Superior temporal gyrus (tissue), 1 donor: ENCODE measurements around the gene GRHL3.

ENCODE experiments used
- DNase-seq: peaks from one replicate; pipeline ENCODE4 v3.0.0-alpha.2; 2016; ENCODE audit errors: extremely low spot score

Gene GRHL3

DNA sequence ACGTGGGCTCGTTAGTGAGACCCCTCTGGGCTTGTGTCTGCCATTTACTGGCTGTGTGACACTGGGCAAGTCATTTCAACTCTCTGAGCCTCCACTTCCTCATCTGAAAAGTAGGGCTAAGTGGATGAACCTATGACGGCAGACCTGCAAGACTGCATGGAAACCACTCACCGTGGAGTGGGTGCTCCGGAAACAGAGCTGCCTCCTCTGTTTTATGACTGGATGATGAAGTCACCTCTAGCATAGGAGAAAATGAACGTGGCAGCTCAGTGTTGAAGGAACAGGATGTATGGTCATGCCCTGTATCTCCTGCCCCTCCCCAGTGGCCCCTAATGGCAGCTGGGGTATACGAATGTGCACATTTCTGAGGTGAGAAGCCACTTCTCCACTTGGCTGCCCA lies 53.9 kb downstream of the GRHL3 start:
- no peak for DNase-seq

DNA sequence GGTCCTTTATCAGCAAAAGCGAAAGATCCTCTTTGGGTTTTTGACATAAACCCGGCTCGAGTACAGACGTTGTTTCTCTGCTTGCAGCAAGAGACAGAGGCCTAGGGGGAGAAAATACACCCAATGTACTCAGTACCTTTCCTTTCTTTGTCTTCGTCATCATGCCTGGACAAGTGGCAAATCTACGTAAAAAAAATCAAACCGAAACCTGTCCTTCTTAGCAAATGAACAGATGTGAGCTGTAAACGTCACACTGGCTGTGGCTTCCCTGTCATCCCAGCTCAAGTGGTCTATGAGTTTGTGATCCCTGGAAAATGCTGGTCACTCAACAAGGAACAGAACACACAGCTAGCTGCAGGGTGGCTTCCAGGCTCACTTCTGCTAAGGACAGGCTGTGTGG lies 54.6 kb downstream of the GRHL3 start:
- DNase-seq, result no peak

DNA sequence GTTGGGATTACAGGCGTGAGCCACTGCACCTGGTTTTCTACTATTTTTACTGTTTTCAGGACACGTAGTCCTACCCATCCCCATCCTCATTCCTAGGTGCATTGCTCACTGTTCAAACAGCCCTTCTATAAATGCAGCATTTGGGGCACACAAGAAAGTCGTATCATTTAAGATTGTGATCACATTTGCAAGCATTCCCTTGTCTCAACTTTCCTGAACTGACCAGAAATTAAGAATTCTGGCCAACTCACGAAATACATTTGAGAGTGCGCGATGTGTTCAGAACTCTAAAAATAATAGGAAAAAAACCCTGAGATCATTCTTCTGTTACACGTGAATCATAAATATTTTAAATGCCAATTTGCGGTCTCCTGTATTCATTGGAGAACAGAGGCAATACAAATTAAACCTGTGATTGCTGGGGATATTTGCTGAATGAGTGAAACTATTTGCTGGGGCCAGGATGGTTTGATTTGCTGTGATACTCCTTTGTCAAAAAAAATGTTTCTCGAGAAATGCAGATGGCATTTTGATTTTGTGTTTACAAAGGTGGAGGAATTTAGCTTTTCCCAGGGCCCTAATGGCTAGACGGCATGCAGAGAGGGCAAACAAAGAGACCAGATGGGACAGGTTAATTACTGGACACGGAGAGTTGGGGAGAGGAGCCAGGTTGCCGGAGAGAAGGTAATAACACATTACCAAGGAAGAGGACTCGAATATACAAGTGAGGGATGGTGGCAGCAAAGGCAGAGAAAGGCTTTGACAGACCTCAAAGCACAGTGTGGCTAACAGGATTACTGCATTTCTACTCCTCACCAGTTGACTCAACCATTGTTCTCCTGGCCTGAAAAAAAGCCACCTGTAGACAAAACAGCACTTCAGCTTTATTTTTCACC lies 56.0 kb downstream of the GRHL3 start:
- no peak for DNase-seq

DNA sequence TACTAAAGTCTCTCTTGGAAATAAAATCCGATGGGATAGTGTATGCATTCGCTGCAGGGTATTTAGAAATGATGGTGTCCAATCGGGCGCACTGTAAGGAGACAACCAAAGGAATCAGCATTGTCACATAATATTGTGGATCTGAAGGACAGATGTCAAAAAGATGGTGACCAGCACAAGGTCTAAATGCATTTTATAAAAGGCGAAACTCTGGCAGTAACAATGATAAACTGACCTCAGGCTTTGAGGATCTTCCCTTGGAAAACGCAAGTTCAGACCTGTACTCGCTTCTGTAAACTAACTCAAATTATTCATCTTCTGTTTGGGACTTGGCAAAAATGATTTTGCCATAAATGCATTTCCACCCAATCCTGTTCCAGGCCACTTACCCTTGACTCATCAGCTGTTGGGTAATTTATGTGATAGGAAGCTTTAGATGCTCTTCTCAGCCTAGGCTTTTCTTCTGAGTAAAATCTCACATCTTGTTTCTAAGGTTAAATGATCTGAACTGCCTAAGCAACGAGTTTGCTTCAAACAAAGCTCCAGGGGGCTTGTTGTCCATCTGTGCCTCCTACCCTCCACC lies 60.7 kb downstream of the GRHL3 start:
- no peak for DNase-seq

DNA sequence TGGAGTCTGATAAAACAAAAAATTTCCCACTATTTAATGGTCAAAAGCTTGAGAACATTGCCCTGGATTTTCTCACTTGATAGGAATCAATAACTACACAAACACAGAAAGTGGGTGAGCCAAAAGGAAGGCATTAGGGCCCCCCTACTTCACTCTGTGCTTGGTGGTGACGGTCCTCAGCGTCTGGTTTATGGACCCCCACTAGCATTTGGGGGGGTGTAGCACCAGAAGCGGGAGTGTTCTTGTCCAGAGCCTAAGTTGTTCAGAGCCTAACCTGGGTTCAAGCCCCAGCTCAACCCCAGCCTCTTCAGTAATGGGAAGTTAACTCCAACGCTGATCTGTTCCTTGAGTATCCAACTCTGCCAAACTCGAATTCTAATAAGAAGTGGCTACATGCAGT lies 61.4 kb downstream of the GRHL3 start:
- no peak for DNase-seq

DNA sequence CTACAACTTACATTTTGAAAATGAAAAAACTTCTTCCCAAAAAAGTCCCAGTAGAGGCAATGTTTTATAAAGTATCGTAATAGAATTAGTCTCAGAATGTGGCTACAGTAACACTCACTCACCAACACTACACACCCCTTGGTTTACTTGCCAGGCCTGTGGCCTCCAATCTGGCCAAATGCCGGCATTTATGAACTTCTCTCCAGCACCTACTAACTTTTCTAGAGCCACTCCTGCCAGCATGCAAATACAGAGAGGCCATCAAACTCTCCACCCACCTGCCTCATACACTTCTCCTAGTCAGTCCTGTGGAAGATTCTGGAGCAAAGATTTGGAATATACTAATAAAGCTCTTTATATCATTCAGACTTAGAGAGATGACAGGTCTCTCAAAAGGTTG lies 62.1 kb downstream of the GRHL3 start:
- DNase-seq, result no peak

DNA sequence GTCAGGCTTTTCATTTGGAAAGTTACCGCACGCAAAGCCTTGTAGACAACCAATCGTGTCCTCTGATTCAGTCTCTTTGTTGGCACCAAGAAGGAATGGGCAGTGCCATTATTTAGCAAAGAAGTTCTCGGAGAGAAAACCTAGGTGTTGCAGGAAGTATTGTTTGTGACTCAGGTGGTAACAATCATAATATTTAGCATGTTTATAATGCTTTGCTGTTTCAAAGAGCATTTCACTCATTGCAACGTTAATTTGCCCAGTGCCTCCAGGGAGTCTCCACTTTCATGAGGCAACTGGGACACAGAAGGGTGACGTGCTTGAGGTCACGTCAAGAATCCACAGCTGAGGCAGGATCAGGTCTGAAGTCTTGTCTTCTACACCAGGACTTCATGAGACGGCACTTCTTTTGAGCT lies 63.0 kb downstream of the GRHL3 start:
- DNase-seq, result no peak

DNA sequence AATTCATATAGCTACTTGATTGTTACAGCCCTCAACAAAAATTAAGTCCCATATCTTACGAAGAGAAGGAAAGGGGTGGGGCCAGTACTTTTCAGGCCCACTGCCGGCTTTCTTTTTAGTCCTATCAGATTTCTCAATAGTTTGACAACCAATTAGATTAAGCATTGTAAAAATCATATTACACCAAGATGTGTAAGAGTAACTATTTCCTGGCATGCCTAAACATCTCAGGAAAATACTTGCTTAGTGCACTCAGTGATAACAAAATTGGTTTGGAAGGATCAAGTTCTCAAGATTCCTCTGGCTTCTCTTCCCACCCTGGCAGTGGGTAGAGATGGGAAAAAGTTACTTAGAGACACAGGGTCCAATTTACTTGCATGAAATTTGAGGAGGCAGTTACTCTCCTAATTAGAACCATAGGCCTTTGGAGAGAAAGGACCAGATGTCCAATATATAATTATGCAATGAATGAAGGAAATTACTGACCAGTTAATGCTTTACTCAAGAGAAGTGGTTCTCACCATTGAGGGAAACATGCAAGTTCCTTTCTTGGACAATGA lies 64.3 kb downstream of the GRHL3 start:
- no peak for DNase-seq

DNA sequence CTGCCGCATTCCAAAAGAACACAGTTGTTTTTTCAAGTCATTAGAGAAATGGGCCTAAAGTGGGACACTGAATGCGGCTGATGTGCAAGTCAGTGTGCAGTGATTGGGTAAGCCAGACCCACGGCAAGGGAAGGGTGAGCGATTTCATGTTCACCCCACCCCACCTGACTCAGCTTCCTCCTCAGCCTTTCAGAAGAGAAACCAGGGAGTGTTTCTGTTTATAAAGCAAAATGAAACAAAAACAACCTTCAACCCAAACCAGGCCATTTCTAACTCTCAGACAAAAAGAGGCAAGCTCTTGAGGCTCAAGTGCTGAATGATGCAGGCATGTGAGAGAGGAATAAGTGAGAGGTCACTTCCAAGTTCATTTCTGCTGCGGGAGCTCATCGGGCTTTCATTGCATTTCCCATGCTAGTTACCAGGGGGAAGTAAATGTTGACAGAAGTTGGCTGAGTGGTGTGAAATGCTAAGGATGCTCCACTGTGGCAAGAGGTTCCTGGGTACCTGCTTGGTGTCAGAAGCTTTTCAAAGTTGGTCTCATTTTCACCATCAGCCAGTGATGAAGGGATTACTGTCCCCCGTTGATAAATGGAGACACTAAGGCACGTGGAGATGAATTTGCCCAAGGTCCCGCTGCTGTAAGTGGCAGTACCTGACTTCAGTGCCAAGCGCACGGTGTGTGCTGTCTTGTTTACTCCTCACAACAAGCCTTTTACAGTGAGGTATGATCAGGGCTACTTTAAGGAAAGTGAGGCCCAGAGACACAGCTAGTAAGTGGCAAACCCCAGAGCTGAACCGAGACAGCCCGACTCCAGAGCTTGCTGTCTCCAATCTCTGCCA lies 65.3 kb downstream of the GRHL3 start:
- DNase-seq, result no peak

DNA sequence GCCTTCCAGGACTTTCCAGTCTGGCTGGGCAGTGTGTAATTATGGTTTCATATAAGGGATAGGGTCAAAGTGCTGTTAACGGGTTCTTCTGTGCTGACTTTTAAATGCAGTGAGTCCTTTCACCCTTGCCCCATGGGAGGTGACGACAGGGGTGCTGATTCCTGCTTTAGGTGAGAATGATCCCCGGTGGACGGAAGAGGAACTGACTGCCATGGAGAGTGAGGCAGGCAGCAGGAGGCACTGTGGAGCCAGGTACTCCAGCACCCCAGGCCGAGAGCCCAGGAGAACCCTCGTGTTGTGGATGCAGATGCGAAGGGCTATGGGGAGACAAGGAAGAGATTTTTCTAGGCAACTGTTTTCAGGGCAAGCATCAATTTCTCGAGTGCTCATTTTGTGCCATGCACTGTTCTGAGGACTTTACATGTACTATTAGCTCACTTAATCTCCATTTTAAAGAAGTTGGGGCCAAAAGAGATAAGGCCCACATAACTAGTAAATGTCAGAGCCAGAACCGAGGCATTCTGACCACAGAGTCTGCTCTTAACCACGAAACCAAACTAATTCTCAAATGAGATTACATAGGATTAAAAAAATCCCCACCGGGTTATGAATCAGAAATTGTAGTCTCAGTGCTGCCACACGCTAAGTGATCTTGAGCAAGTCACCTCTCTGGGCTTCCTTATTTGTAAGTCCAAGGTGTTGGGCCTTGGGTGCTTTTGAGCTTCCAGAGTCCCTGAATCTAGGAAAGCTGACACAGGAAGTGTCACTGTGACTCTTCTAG lies 66.2 kb downstream of the GRHL3 start:
- DNase-seq, result no peak

DNA sequence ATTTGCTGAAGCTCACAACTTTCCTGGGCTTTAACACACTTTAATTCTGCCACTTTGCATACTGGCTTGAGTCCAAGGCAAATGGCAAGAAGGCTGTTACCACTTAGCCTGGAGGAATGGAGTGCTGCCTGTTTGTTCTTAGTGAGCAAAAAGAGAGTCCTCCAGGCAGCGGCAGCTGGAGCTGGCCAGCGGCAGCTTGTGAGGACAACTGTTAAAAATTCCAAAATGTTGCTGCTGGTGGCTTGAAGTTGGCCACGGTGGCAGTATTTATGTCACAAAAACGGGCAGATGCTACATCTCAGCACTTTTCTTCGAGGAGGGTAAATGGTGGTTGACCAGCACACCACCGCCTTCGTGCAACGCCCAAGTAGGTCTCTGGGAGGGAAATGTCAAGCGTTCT lies 67.1 kb downstream of the GRHL3 start:
- DNase-seq, result no peak

DNA sequence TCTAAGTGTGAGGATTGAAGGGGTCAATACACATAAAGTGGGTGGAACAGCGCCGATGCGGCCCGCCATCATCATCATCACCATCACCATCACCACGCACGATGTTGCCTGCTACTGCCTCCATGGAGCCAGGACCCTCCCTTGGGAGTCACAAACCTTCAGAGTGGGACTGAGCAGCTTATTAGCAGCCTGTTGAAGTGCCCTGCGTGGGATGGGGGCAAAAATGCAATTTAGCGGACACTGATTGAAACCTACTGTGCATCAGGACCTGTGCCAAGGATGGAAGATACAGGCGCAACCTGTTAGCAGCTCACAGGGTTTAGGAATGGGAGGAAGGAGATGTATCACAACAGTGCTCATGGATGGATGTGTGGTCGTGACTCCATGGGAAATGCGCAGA lies 67.8 kb downstream of the GRHL3 start:
- no peak for DNase-seq

DNA sequence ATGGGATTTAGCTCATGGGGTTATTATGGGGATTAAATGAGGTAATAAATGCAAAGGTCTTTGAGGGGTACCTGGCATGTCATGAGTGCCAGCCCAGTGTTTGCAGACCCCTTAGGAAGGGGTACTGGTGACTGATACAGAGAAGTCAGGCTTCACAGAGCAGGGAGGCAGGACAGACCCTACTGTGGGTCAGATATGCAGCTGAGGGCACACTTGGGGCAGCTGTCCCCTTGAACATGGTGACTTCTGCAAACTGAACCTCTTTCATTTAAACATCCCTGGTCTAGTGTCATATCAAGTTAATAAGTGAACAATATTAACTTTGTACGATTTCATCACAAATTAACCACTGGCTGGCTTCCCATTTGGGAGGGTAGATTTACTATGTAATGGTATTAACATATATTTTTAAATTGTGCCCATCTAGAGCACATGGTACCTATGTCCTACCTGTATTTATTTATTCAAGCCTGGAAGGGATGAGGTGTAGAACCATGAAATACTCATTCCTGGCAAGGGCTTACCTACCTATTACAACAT lies 68.5 kb downstream of the GRHL3 start:
- no peak for DNase-seq

DNA sequence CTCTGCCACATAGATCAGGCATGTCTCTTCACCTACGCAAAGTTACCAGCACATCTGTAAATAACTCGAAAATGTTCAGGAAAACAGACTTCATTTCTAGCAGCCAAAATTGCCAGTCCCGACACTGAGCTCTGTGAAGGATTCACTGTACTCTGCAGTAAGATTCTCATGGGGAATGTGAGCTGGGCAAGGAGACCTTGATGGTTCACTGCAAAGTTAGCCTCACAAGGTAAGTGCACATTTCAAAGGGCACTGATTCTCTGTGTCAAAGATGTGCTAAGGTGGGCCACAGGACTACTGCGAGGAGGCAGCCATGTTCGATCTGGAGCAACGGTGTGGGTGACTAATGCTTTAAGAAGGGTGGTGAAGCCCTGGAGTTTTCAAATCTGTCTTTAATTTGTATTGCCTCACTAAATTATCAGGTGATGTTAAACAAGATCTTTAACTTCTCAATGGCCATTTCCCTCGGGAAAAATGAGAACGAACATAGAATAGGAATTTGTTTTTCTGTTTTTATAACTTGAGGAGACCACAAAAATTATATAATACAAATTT lies 69.3 kb downstream of the GRHL3 start:
- no peak for DNase-seq

DNA sequence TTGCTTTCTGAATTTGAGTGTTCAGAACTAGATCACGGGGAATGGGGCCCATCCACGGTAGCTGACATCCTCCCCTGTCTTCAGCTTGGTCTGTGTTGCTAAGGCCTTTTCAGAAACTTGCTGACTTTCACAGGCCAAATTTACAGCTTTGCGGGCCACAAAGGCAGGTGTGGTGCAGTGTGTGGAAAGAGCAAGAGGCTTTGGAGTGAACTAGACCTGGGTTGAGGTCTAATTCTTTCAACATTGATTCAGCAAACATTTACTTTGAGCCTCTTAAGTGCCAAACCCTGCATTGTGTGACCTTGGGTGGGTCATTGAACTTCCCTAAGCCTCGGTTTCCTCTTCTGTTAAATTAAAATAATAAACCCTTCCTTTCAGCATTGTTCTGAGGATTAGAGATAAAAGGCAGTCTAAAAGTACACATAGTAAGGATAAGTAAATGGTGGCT lies 70.1 kb downstream of the GRHL3 start:
- DNase-seq, result no peak

DNA sequence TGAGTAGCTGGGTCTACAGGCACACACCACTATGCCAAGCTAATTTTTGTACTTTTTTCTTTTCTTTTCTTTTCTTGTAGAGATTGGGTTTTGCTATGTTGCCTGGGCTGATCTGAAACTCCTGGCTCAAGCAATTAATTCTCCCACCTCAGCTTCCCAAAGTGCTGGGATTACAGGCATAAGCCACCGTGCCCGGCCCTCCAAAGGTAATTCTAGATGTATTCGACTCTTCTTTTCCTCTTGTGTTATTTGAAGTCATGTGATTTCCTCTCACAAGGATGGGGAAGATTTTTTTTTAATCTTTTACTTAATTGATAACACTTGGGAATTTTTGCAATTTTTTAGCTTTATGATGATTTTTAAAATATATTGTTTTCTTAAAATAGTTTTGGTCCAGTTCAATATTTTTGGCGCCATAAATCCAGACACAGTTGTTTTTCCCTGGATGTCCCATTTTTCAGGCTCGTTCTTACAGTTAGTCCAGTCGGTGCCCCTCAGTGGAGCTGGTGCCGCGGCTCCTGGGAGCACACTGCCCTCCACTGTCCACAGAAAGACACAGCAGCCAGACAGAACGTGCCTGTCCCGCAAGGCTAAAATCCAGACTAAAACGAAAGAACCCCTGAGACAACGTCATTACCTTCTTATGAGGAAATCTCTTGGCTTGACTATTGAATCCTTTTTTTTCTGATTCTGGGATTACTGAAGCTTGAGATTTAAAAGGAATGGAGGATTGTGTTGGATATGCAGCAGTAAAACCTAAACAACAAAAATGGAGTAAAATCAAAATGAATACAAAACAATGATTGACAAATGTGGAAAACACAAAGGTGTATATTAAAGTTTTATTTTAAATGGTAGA lies 72.0 kb downstream of the GRHL3 start:
- DNase-seq, result peak; percentile 91

DNA sequence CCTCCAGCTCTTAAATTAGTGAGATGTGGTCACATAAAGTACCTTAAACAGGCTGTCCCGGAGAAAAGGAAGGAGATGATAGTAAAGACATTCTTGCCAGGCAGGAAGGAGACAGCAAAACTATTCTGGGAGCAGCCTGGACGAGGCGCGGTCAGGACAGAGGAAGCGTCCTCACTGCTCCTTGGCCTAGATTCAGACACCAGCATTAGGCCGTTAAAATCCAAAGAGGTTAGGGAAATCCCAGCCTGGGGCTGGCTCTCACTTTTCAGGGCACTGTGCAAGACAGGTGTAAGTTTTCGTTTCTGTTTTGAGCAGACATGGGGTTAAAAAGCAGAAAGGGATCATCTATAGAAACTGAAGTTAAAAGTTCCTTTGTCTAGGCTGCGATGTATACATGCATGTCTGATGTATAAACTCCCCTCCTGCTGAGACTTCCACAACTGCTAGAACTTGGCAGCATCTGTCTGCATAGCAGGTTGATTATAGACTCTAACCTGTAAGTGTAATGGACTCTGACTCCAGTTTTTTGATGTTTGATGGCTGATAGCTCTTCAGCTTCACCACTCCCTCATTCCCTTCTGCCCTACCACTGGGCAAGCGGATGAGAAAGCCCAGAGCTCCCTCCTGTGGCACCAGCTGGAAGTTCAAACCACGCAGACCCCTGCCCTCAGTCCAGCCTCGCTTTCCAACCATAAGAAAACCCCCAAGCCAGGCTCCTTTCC lies 72.9 kb downstream of the GRHL3 start:
- DNase-seq, result peak; percentile 85

DNA sequence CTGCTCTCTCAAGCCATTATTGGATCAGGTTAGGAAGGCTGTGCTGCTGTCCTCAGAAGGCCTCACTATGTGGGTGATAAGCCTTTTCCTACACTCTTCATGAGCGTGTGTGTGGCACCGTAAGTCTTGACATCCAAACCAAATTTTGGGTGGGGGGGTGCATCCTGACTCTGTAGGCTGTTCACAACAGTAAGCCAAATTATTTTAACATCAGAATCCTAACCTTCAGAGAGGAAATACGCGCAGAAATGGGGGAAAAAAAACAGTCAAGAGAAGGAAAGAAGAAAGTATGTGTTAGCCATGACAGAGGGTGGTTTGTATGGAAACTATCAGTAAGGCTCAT lies 73.4 kb downstream of the GRHL3 start:
- DNase-seq, result no peak

DNA sequence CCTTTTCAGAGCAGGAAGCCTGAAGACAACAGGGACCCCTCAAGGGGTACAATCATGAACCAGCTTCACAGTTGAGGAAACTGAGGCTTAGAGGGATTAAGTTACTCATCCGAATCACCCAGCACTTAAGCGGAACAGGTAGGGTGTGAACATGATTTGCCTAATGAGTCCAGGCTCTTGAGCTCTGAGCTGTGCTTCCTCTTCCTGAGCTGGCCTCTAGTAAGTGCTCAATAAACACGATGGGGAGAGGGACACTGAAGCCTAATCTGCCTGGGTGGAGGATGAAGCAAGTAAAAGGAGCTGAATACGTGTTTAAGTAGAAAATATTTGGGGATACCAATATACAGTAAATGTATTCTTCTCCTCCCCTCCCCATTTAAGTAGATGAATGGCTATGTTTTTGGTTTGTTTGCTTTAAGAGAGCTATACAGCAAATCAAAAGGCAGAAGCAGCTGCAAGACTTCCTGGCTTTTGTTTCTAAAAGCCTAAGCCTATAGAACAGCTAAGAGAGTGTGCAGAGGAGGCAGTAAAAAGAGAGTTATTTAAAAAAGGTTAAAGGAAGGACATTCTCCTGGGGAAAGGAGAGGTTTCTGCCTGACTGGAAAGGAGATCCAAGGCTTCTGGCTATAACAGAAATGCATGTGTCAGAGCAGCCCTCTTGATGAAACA lies 74.0 kb downstream of the GRHL3 start:
- DNase-seq, result no peak
